Measurements from ENCODE around the gene UNG. TPM values are rescaled to one million over a fixed set of nuclear protein-coding genes. Genes with fewer than 3 reads are reported as not detected.

Gene UNG
- total and polyA plus RNA-seq, 8 donors = 13.8 to 27.2 (median 18.6) TPM

DNA sequence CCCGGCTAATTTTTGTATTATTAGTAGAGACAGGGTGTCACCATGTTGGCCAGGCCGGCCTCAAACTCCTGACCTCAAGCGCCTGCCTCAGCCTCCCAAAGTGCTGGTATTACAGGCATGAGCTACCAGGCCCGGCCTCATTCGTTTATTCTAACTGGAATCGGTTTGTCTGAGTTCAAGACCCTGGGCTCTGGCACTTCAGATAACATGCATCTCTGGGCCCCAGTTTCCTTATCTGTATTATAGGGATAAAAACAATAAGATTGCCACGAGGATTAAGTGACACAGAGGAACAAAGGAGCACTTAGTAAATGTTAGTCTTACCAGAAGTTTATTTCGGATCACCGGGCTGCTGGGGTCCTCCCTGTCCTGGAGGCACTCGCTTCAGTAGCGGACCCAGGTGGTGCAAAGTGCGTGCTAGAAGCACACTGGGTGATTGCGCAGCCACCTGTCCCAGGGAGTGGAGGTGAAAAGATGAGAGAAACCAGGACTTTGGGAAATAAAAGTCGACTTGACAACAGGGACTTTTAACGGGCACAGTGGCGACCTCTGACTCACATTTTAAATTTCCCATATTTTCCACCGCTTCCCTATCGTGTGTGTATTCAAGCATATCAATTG is 56.5 kb downstream of the UNG start:
- 16 to 26% (median 20%) methylated on average over 18 of the region's 18 CpGs for WGBS, 5 donors
- Histone ChIP-seq H3K27me3 (no peaks in the 10 kb centered on the region), H3K4me1 (peaks cover 22 to 69% (median 46%) of the 10 kb centered on the region in 4 donors), H3K9me3 (no peaks in the 10 kb centered on the region), H3K36me3 (peaks cover 0 to 6% (median 0%) of the 10 kb centered on the region in 4 donors), H3K27ac (peak overlapping the region; percentile 85 to 95 (median 90)), H3K4me3 (peak overlapping the region; percentile 67 to 80 (median 72))
- intact Hi-C loops (cut with DNase I; ENCODE audit: low total_unique reads) = no loop called here
- DNase-seq = peak in 1 of 2 donors; percentile 24
- TF ChIP-seq POLR2AphosphoS5 (IDR thresholded peaks at IDR 0.05) (no peak), POLR2A (IDR thresholded peaks at IDR 0.05) (no peak), EP300 (IDR thresholded peaks at IDR 0.05) (no peak)
- TF ChIP-seq, protein P1, sequence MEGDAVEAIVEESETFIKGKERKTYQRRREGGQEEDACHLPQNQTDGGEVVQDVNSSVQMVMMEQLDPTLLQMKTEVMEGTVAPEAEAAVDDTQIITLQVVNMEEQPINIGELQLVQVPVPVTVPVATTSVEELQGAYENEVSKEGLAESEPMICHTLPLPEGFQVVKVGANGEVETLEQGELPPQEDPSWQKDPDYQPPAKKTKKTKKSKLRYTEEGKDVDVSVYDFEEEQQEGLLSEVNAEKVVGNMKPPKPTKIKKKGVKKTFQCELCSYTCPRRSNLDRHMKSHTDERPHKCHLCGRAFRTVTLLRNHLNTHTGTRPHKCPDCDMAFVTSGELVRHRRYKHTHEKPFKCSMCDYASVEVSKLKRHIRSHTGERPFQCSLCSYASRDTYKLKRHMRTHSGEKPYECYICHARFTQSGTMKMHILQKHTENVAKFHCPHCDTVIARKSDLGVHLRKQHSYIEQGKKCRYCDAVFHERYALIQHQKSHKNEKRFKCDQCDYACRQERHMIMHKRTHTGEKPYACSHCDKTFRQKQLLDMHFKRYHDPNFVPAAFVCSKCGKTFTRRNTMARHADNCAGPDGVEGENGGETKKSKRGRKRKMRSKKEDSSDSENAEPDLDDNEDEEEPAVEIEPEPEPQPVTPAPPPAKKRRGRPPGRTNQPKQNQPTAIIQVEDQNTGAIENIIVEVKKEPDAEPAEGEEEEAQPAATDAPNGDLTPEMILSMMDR (IDR thresholded peaks at IDR 0.05) = no peak

DNA sequence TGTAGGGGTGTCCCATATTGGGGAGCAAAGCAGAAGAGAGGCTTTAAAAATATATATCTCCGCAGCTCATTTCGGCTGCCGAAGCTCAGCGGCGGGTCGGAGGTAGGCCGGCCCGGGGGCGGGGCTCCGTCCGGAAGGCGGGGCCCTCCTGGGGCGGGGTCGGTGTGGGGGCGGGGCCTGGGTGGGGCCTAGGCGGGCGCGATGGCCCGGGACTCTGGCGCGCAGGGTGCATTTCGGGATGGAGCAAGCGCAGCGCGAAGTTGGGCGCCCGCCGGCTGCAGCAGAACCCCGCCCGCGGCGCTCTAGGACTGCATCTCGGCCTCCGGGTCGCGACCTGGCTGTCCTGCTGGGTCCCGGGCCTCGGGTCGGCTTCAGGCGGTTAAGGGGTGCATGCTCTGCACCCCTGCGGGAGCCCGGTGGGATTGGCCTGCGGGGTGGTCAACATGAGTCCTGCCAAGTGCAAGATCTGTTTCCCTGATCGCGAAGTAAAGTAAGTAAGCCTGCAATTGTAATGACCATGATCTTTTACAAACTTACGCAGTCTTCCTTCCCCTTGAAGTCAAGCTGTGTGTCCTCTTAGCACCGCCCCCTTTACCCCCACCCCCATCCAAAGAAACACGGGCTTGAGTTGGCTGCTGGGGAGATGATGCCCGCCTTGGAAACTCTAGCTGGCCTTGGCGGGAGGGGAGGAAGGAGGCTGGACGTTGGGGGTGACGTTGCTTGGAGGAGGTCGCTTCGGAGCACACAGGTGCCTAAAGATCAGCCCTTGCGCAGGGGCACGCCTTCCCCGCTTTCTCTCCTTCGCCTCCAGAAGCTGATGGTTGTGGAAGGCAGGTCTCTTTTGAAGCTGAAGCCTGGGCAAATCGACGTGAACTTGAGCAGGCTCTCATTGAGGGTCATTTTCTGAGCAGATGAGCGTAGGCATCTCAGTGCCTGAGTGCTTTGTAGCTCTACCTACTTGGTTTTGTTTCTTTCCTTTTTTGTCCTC is 57.3 kb downstream of the UNG start:
- Histone ChIP-seq H3K4me1 (peaks cover 27 to 69% (median 50%) of the 10 kb centered on the region in 4 donors), H3K27ac (peak overlapping the region; percentile 85 to 95 (median 90)), H3K27me3 (no peaks in the 10 kb centered on the region), H3K4me3 (peak overlapping the region; percentile 67 to 80 (median 72)), H3K36me3 (peaks cover 0 to 6% (median 0%) of the 10 kb centered on the region in 4 donors), H3K9me3 (no peaks in the 10 kb centered on the region)
- 1 to 4% (median 1%) methylated on average over 32 to 61 of the region's 61 CpGs for WGBS, 5 donors
- intact Hi-C loops (cut with DNase I; ENCODE audit: low total_unique reads) = no loop called here
- peak; percentile 36 to 76 (median 71) for TF ChIP-seq POLR2AphosphoS5 (IDR thresholded peaks at IDR 0.05)
- TF ChIP-seq, protein P1 (IDR thresholded peaks at IDR 0.05) = no peak
- peak; percentile 85 to 92 for DNase-seq

DNA sequence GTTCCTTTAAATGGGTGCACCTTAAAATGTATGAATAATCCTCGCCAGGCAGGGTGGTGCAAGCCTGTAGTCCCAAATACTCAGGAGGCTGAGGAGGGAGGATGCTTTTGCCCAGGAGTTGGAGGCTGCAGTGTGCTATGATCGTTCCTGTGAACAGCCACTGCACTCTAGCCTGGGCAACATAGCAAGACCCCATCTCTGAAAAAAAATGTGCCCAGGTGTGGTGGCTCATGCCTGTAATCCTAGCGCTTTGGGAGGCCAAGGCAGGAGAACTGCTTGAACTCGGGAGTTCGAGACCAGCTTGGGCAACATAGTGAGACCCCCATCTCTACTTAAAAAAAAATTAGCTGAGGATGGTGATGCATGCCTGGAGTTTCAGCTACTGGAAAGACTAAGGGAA is 58.6 kb downstream of the UNG start:
- peak overlapping the region in 4 of 5 donors; percentile 88 to 95 (median 90) for H3K27ac ChIP-seq
- H3K4me3 ChIP-seq = peak overlapping the region; percentile 67 to 80 (median 72)

GRCh38 chr12:109156586-109156985 is 59.2 kb downstream of the UNG start:
- WGBS, 5 donors = 93 to 99% (median 95%) methylated on average over 5 of the region's 5 CpGs
- Histone ChIP-seq H3K27me3 (no peaks in the 10 kb centered on the region), H3K27ac (peak overlapping the region in 2 of 5 donors; percentile 8 to 95), H3K36me3 (no peaks in the 10 kb centered on the region), H3K9me3 (no peaks in the 10 kb centered on the region), H3K4me3 (peak overlapping the region in 1 of 4 donors; percentile 6), H3K4me1 (peaks cover 36 to 78% (median 58%) of the 10 kb centered on the region in 4 donors)
- TF ChIP-seq EP300 (IDR thresholded peaks at IDR 0.05) = no peak
- TF ChIP-seq, protein P1 (IDR thresholded peaks at IDR 0.05) = no peak
- TF ChIP-seq POLR2A (IDR thresholded peaks at IDR 0.05) = no peak
- no peak for TF ChIP-seq POLR2AphosphoS5 (IDR thresholded peaks at IDR 0.05)
- DNase-seq = no peak
- intact Hi-C loops (cut with DNase I; ENCODE audit: low total_unique reads) = no loop called here

More for the DNA sequence above, 58.6 kb downstream of the UNG start:
- intact Hi-C loops (cut with DNase I; ENCODE audit: low total_unique reads) = no loop called here
- TF ChIP-seq, protein P1 (IDR thresholded peaks at IDR 0.05) = no peak
- no peak for TF ChIP-seq POLR2A (IDR thresholded peaks at IDR 0.05)
- no peak for TF ChIP-seq EP300 (IDR thresholded peaks at IDR 0.05)
- DNase-seq = no peak
- Histone ChIP-seq H3K27me3 (no peaks in the 10 kb centered on the region), H3K36me3 (no peaks in the 10 kb centered on the region), H3K9me3 (no peaks in the 10 kb centered on the region), H3K4me1 (peaks cover 36 to 75% (median 56%) of the 10 kb centered on the region in 4 donors)
- 93 to 99% (median 97%) methylated on average over 5 of the region's 5 CpGs for WGBS, 5 donors

All from stomach (tissue), 9 donors.